ENCODE measurements around the gene GLB1L3. TPM values are rescaled to one million over a fixed set of nuclear protein-coding genes. Genes with fewer than 3 reads are reported as not detected.
"Not testable (repeated sequence)": the region's sequence is repeated elsewhere in the genome, so short reads cannot be mapped to it uniquely, and the experiment has no call there.

Gene GLB1L3
- polyA plus RNA-seq, 1 donor = 0.10 TPM

DNA sequence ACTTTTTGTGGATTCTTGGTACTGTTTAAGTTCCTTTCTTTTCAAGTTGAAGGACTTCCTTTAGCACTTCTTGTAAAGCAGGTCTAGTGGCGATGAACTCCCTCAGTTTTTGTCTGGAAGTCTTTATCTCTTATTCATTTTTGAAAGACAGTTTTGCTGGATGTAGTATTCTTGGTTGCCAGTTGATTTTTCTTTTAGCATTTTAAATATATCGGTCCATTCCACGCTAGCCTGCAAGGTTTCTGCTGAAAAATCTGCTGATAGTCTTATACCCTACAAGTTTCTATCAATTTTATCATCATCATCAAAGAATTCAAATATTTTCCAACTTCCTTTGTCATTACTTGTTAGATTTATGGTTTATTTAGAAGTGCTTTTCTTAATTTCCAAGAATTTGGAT lies 40.9 kb downstream of the GLB1L3 start:
- no peak for DNase-seq

DNA sequence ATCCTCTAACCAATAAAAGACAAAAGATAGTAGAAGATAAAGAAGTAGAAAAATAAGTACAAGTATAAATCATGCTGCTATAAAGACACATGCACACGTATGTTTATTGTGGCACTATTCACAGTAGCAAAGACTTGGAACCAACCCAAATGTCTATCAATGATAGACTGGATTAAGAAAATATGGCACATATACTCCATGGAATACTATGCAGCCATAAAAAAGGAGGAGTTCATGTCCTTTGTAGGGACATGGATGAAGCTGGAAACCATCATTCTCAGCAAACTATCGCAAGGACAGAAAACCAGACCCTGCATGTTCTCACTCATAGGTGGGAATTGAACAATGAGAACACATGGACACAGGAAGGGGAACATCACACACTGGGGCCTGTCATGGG lies 45.2 kb downstream of the GLB1L3 start:
- DNase-seq = not testable (repeated sequence)

DNA sequence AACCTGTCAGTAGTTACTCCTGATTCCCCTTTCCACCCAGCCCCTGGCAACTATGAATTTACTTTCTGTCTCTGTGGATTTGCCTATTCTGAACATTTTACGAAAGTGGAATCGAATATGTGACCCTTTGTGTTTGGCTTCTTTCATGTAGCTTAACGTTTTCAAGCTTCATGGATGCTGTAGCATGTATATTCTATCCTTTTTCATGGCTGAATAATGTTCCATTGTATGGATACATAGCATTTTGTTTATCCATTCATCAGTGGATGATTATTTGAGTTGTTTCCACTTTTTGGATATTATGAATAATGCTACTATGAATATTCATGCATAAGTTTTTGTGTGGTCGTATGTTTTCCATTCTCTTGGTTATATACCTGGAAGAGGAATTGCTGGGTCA lies 46.4 kb downstream of the GLB1L3 start:
- DNase-seq = no peak

DNA sequence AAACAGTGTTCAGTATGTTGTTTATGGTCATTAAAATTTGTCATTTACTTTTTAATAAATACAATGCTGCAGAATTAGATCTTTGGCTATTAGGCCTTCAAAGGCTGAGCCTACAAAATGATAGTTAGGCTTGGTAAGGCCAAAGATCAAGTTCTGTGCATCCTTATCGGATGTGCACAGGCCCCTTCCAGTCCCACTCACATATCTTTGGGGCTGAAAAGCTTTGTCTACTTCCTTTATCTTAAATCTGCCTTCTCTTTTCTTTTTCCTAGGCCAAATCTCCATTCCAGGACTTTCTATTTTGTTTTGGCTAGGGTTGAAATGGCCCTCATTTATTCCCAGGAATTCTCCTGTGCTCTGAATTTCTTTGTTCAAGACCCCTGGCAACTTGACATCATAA lies 52.3 kb downstream of the GLB1L3 start:
- DNase-seq = no peak

DNA sequence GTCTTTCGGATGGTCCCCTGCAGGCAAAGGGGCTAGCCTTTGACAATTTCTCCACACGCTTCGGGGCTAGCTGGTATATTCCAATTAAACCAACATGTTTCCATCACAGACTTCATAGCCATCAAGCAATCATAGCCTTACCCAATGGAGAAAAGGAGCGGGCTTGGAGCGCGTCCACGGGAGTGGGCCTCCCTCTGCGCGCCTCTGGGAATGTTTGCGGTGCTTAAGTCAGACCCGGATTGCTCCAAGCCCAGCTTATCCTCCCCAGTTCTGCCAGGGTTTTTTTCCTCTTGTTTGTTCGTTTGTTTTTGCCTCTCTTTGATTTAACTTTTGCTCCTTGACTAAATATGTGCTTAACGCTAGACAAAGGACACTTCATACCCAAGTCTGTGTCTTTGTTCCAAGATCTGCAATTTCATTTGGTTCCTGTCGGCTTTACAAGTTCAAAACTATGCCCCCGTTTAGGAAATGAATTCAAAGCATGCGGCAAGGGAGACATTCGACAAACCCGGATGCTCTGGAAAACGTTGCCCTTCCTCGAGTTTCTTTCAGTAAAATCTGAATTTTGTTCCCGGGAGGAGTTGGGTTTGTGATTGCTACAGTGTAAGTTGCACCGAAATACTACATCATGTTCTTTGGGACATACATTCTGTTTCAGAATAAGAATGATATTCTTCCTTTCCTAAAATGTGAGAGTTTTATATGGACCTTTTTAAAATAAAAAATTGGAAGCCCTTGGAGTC lies 54.6 kb downstream of the GLB1L3 start:
- no peak for DNase-seq

DNA sequence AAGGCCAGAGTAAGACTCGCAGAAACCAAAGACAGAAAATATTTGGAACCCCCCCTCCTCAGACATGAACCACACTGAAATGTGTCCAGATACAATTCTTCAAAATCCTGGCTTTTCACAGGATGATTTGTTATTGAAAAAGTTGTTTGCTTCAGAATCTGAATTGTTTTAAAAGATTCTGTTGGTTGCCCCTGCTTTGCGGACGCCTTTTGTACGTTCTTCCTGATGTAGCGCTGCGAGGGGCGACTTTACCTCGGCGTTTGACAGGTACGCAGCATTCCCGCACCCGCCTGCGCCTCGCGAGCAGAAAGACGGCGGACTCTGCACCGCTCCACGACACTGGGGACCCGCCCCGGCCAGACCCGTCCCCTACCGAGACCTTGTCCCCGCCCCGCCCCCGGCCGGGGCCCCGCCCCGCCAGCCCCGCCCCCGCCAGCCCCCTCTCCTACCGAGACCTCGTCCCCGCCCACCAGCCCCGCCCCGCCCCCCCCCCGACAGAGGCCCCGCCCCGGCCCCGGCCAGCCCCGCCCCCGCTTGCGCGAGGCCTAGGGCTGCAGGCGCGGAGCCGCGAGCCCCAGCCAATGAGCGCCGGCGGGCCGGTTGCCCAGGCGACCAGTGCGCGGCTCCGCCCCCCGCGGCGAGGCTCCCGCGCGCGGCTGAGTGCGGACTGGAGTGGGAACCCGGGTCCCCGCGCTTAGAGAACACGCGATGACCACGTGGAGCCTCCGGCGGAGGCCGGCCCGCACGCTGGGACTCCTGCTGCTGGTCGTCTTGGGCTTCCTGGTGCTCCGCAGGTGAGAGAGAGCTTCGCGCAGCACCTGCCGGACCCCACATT lies 55.4 kb downstream of the GLB1L3 start, which contains the start of gene GLB1L2:
TSS of gene GLB1L2 (plus strand) at position 635 of the 835 bp plus-strand sequence. CDS start at position 709, 74 bp downstream.
- DNase-seq = peak; percentile 49

DNA sequence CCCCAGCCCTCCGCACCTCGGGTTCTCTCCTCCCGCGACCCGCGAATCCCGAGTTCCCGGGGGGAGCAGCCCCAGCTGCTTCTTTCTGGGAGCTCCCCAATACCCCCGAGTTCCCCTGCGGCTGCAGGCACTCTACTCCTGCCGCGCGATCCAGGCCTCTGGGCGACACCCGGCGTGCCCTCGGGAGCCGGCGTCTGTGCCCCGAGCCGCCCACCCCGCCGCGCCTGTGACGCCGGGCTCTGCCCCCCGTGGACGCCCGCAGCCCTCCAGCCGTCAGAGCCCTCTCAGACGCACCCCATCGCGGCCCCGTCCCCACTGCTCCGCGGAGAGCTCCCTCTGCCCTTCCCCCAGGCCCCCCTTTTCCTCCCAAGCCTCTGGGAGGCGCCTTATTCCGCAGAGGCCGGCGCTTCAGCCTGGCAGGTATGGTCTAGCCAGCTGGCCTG lies 56.0 kb downstream of the GLB1L3 start:
- DNase-seq = no peak

DNA sequence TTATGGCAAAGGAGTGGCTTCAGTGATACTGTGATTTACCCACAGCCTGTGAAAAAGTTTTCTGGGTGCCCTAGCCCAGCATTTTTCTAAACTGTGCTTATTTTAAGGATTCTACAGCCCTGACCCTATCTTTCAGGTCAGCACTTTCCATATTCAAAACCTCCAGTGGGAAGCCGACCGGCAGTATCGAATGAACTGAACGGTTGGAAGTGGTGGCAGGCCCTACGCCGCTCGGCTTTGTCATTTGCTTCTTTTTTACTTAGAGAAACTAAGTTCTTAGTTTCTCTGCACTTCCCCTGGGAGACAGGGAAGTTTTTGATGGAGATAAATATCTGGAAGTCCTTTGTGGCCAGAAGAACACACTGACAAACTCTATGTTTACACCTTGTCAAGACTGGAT lies 56.6 kb downstream of the GLB1L3 start:
- DNase-seq = no peak

DNA sequence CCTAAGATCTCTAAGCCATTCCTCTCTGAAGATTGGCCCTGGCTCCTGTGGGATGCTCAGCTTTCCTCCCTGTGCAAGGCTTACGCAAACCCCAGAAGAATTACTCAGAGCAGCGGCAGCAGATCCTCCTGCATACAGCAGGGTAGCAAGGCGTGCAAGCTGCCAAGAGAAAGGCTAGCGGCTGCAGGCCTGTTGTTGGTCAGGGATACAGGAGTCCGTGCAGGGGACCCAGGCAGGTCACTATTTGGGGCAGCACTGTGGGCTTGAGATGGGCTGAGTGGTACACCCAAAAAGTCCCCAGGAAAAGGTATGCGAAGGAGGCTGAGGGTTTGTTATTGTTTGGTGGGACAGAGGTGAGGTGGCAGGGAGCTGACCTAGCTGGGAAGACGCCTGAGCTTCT lies 57.1 kb downstream of the GLB1L3 start:
- no peak for DNase-seq

DNA sequence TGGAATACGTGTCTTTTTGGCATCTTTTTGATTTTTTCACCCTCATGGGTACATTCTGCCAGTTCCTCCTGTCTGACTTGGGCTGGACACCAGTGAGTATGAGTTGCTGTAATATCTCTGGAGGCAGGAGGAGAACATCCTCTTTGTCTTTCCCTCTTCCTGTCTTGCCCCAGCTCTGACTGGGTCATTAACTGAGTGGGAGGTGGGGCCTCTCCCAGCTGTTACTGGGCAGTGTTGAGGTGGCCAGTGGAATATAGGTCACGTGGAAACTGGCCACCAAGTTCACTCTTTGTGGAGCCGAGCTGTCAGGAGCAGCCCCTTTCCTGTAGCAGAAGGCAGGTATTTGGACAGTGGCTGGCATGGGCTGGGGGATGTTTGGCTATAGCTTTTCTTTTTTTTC lies 57.8 kb downstream of the GLB1L3 start:
- no peak for DNase-seq

DNA sequence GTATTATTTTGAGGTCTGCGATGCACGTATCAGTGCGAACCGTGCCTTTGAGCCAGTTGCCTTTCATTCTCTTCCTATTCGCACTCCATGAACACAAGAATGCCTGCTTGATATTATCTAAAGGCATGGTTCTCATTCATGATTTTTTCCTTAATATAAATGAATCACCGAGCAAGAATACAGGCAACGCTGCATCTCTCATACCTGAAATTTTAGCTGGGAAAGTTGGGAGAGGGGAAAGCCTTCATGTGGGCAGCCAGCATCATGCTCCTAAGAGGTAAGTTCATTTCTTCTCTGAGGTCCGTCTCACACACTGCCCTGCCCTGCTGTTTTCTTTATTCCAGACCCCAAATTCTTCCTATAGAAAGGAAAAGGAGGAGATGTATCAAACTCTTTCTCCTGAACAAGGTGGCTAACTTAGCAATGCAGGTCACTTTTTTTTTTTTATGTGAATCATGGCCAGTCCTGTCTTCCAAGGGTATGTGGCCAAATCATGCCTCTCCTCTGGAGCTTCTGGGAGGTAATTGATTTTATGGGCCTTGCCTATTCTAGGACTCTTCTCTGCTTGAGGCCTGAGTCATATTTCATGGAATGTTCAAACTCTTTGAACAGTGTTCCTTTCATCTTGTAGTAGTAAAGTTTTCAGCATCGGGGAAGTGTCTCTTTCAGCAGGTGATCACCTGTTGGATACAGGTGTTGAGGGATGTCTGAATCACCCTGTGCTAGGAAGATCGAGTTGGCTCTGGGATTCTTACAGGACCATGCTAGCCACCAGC lies 58.8 kb downstream of the GLB1L3 start:
- no peak for DNase-seq

DNA sequence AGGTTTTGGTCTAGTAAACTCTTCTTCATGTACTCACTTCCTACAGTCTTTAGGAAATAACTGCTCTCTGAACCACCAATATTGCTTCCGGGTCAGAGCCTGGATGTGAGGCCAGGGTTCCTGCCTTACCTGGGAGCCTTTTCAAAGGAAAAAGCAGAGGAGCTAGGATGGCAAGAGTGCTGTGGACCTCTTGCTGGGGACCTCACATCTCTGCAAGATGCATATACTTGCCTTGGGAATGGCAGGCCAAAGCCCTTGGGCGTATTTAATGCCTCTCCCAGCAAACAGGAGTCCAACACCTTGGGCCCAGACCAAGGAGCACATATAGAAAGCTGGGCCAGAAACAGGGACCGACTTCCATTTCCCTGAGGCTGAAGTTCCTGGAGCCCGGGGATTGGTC lies 60.9 kb downstream of the GLB1L3 start:
- no peak for DNase-seq

DNA sequence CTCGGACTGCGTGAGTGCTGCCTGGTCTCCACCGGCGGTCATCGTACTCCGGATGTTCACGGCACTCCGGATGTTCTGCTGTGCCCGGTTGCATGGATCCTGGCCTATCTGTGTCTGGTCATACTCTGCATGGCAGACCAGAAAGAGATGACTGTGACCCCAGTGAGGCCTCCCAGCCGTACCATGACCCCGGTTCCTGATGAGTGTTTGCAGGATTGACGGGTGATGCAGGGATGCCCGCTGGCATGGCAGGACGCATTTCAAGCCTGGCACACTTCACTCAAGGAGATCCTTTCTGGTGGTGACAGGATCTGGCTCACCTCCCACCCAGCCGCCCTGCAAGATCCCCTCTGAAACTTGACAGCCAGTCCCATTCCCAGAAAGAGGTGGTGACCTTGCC lies 61.9 kb downstream of the GLB1L3 start:
- no peak for DNase-seq

DNA sequence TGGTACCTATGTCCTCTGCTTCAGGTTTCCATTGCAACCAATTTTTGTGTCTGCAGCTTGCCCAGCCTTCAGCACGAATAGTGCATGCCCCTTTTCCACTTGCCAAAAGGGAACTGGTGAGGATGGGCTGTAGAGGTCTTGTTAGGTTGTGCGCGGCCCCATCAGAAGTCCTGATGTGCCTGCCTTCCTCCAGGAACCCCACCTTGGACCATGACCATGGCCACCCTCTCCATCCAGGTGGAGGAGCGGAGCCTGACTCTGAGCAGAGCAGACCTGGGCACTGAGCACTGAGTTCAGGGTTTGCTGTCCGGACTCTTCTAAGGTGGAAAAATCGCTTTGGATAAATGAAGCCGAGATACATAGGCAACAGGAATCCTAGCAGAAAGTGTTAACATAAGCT lies 62.5 kb downstream of the GLB1L3 start:
- no peak for DNase-seq

DNA sequence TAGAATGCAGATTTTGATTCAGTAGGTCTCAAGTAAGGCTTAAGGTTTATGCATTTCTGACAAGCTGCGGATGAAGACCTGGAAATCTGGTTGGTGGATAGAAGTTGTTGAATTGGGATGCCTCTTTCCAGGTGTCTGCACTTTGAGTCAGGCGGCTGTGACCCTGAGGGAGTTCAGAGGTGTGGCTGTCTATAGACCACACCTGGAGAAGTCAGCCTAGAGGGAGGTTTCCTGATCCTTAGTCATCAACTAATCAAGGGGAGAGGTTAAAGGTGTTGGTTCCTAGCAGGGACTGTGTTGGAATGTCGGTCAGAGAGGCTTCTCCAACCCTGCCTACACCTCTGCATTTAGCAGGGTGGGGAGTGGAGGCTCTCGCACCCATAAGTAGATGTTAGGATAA lies 63.6 kb downstream of the GLB1L3 start:
- DNase-seq = no peak

DNA sequence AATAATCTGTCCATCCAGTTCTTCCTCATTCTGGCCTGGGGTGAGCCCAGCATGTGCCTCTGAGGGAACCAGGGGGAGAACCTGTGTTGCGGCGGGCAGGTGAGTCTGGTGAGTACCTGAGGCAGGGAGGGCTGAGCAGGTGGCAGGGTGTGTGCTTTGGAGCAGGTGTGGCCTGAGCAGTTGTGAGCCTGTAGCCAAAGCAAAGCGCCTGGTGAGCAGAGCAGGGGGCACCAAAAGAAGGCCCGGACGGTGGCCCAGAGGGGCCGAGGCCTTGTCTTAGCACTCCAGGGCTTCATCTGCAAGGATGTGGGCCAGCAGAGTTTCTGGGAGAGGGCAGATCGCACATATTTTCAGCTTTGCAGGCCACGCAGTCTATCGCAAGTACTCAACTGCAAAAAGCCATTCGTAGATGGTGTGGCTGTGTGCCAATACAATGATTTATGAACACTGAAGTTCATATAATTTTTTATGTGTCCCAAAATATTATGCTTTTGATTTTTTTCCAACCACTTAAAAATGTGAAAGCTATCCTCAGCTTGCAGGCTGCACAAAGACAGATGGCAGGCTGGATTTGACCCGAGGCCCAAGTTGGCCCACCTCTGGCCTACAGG lies 64.3 kb downstream of the GLB1L3 start:
- DNase-seq = no peak

DNA sequence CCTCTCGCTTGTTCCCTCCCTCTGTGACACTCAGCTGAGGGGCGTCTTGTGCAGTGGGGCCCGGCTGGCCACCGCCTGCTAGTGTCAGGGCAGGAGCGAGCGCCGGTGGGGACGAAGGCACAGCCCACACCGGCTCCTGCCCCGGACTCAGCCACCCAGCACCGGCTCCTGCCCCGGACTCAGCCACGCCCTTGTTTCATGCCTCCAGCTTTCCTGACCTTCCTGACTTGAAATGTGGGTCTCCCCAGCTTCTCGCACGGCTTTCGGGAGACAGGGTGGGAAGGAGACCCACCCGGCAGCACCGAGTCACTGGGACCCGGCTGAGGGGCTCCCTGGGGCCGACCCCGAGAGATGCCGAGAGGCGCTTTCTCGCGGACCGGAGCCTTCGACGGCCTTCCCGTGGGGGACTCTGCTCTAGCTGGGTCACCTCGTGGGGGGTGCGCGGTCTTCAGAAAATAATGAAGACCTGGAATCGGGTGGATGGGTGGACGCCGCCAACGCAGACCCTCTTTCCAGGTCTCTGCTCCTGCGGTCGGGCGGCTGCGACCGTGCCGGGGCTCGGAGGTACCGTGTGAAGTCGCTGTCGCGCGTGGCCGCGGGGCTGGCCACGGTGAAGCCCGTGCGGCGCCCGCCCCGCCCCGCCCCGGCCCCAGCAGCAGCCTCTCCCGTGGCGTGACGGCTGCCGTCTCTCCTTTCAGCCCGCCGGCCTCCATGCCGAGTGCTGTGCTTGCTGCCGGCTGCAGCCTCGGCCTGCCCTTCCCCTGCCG lies 65.8 kb downstream of the GLB1L3 start:
- DNase-seq = no peak

DNA sequence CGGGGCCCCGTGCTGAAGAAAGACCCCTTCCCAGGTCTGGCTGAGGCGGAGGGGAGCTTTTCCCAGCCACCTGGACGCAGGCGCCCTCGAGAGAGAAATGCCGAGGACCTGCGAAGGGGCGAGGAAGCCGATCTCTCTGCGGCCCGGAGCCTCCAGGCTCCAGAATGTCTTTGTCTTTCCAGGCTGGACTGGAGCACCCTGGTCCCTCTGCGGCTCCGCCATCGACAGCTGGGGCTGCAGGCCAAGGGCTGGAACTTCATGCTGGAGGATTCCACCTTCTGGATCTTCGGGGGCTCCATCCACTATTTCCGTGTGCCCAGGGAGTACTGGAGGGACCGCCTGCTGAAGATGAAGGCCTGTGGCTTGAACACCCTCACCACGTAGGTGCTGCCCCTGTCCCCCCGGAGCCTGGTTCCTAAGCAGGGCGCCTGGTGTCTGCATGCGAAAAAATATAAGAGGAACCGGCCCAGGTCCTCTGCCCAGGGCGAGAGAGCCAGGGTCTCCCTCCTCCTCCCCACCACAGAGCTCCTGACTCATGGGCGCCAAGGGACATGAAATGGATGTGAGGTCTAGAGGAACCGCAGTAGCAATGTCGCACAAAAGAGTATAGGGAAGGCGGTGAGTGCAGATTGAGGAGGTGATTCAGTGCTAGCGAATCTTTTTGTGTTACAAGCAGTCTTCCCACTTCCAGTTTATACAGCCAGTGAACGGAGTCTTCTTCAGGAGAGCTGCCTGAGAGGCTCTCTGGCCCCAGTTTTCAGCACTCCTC lies 66.6 kb downstream of the GLB1L3 start:
- DNase-seq = no peak

DNA sequence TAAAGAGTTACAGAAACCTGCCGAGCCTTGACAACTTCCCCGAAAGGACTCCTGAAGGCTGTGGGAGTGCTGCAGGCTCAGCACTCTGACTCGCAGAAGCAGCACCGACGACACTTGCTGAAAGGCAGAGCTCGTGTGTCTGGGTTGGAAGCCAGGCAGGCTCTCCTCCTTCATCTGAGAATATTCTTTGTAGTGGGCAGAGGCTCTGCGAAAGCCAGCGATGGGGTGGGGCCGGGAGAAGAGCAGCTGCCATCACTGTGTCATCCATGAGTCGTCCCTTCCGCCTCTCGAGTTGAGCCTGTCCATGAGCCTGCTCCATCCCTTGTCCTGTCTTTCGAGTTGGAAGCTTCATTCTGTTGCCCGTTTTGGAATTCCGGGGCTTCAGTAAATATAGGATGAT lies 67.5 kb downstream of the GLB1L3 start:
- no peak for DNase-seq

DNA sequence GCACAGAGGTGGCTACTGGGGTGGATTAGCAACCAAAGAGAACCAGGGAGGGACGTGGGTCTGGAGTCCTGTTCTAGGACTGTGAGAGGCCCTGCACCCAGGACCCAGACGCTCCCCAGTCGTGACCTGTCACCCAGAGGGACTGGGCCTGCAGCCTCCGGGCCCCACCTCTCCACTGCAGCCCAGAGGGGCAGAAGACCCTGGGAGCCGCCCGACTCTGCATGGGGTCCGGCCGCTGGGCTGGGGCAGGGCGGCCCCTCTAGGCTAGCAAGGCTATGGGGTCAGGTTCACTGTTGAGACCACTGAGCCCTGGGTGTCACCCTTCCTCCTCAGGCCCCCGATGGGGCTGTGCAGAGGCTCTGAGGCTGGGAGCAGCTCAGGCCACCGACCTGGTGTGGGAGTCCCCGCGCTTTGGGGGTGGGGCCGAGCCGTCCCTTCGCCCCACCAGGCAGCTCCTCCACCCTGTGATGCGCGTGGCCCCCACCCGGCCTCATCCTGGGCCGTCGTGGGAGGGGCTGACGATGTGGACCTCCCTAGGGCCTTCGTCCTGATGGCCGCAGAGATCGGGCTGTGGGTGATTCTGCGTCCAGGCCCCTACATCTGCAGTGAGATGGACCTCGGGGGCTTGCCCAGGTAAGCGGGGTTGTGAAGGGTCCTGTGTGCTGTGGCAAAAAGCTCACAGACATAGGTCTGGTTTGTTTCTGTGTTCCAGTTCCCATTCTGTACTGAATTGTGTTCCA lies 68.5 kb downstream of the GLB1L3 start:
- not testable (repeated sequence) for DNase-seq

DNA sequence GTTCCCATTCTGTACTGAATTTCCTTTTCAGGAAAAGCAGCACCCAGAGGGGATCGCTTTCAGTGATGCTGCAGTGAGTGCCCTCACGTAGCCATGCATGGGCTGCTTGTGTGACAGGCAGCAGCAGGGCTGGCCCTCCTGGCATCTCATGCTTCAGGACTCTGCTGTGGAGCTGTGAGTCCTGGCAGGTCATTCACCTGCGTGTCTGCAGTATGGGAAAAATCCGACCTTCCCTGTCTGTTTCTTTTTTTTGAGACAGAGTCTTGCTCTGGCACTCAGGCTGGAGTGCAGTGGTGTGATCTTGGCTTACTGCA lies 69.0 kb downstream of the GLB1L3 start:
- no peak for DNase-seq
